OCI-LY7 (cell line): ENCODE measurements around the gene ZDHHC14. TPM values are rescaled to one million over a fixed set of nuclear protein-coding genes. Genes with fewer than 3 reads are reported as not detected.

ENCODE experiments used
- BruUV-seq: library from RNA; stranded (reverse); fragments of 400-500 nt; replicated peaks from 2 replicates; lab custom pipeline; 2021; lab: Mats Ljungman, UMichigan
- CTCF ChIA-PET: fragments of 300-600 bp; sonication (Branson Sonifier 250); formaldehyde crosslinking; loops from one replicate; lab custom pipeline; 2022; ENCODE audit warnings: antibody characterized with exemption; ENCODE audit not compliant: unreplicated experiment; lab: Charles Lee
- POLR2A ChIA-PET: fragments of 300-600 bp; sonication (Branson Sonifier 250); formaldehyde crosslinking; loops from one replicate; lab custom pipeline; 2022; ENCODE audit warnings: antibody characterized with exemption; lab: Charles Lee
- DNase-seq: peaks from one replicate; pipeline ENCODE4 v3.0.0-alpha.2; 2015; ENCODE audit warnings: low spot score
- H2AFZ ChIP-seq: fragments of 200-600 bp; sonication (generic), shearing (Covaris generic); 2 replicates; pipeline ENCODE4 v1.6.1; 2014; ENCODE audit warnings: mild to moderate bottlenecking, antibody characterized with exemption, low read length, moderate library complexity
- H3K27ac ChIP-seq: fragments of 200-600 bp; sonication (generic); 2 replicates; pipeline ENCODE4 v1.5.1; 2014; ENCODE audit warnings: mixed run types, low read depth, mild to moderate bottlenecking, moderate library complexity, low read length, inconsistent platforms; ENCODE audit not compliant: poor library complexity, severe bottlenecking
- H3K36me3 ChIP-seq: fragments of 200-600 bp; sonication (generic); 2 replicates; pipeline ENCODE4 v1.6.1; 2014; ENCODE audit warnings: mild to moderate bottlenecking, antibody characterized with exemption, low read length, moderate library complexity, mixed read lengths; ENCODE audit not compliant: insufficient read depth
- H3K4me1 ChIP-seq: fragments of 200-600 bp; sonication (generic); 2 replicates; pipeline ENCODE4 v1.5.1; 2014; ENCODE audit warnings: mild to moderate bottlenecking, low read length; ENCODE audit not compliant: insufficient read depth, poor library complexity, severe bottlenecking
- H3K4me2 ChIP-seq: fragments of 200-600 bp; sonication (generic); 2 replicates; pipeline ENCODE4 v1.6.1; 2014; ENCODE audit warnings: mild to moderate bottlenecking, low read length
- H3K4me3 ChIP-seq: fragments of 200-600 bp; sonication (generic); 2 replicates; pipeline ENCODE4 v1.5.1; 2014; ENCODE audit warnings: mild to moderate bottlenecking, low read depth, low read length; ENCODE audit not compliant: poor library complexity, severe bottlenecking
- H3K79me2 ChIP-seq: fragments of 200-600 bp; sonication (generic); 2 replicates; pipeline ENCODE4 v1.6.1; 2016; ENCODE audit warnings: low read depth, mild to moderate bottlenecking, low read length, moderate library complexity, mixed read lengths; ENCODE audit not compliant: insufficient read depth
- H3K9me2 ChIP-seq: fragments of 200-600 bp; sonication (generic); 2 replicates; pipeline ENCODE4 v1.6.1; 2016; ENCODE audit warnings: mild to moderate bottlenecking, low read length, mixed read lengths; ENCODE audit not compliant: insufficient read depth
- H3K9me3 ChIP-seq: fragments of 200-600 bp; sonication (generic); 2 replicates; pipeline ENCODE4 v1.6.1; 2014; ENCODE audit warnings: mild to moderate bottlenecking, mixed run types, low read length, mixed read lengths
- H4K20me1 ChIP-seq: fragments of 200-600 bp; sonication (generic); 2 replicates; pipeline ENCODE4 v1.6.1; 2014; ENCODE audit warnings: mild to moderate bottlenecking, antibody characterized with exemption, low read length, moderate library complexity, mixed read lengths; ENCODE audit not compliant: insufficient read depth
- EZH2phosphoT487 ChIP-seq: fragments of 200-600 bp; sonication (generic); IDR thresholded peaks from 2 replicates; pipeline ENCODE4 v1.6.1; 2018; ENCODE audit warnings: low read depth, borderline replicate concordance, mild to moderate bottlenecking, mixed run types, antibody characterized with exemption, low read length, moderate library complexity, mixed read lengths
- intact Hi-C: fragments of 100-400 bp; cut with micrococcal nuclease; formaldehyde crosslinking; loops from one replicate; pipeline ENCODE4 v1.10.0; 2022; ENCODE audit not compliant: unreplicated experiment
- total RNA-seq, 2 experiments: library from RNA; depleted of rRNA in 1 of 2; stranded (reverse); fragments of >200 nt in 1 of 2; shearing (Covaris generic) in 1 of 2; gene quantifications; 2 replicates each; pipeline ENCODE4 v1.2.3, GENCODE V29; 2014 to 2022
- TF ChIP-seq, protein P1 (sequence below): fragments of 200-600 bp; sonication (generic); conservative IDR thresholded peaks from 2 replicates; pipeline ENCODE4 v1.5.1; 2014; ENCODE audit warnings: mild to moderate bottlenecking, antibody characterized with exemption, low read length, moderate library complexity, mixed read lengths

ZDHHC14 gene
- total RNA-seq, 2 experiments from 2014 or later: 0.69 to 3.0 TPM

DNA sequence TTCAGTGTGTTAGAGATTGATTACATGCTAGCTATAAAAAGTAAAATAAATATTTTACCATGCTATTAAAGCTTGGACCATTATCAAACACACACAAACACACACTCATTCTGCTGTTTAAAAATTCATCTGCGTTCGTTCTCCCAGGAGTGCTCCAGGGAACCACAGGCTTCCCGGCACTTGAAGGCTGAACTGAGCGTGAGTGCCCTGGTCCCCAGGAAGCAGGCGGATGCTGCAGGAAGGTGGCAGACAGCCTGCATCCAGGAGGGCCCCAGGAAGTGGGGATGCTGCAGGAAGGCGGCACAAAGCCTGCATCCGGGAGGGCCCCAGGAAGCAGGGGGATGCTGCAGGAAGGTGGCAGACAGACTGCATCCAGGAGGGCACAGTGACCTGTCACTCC is 294.8 kb downstream of the ZDHHC14 start:
- Histone ChIP-seq H4K20me1 (no peaks in the 10 kb centered on the region), H3K9me2 (no peaks in the 10 kb centered on the region), H3K9me3 (no peaks in the 10 kb centered on the region), H3K79me2 (no peaks in the 10 kb centered on the region), H3K27ac (no peak overlapping the region), H3K4me2 (no peak overlapping the region), H3K36me3 (no peaks in the 10 kb centered on the region), H3K4me3 (no peak overlapping the region), H2AFZ (no peak overlapping the region), H3K4me1 (no peaks in the 10 kb centered on the region)
- intact Hi-C loops: no loop called here
- TF ChIP-seq, protein P1, sequence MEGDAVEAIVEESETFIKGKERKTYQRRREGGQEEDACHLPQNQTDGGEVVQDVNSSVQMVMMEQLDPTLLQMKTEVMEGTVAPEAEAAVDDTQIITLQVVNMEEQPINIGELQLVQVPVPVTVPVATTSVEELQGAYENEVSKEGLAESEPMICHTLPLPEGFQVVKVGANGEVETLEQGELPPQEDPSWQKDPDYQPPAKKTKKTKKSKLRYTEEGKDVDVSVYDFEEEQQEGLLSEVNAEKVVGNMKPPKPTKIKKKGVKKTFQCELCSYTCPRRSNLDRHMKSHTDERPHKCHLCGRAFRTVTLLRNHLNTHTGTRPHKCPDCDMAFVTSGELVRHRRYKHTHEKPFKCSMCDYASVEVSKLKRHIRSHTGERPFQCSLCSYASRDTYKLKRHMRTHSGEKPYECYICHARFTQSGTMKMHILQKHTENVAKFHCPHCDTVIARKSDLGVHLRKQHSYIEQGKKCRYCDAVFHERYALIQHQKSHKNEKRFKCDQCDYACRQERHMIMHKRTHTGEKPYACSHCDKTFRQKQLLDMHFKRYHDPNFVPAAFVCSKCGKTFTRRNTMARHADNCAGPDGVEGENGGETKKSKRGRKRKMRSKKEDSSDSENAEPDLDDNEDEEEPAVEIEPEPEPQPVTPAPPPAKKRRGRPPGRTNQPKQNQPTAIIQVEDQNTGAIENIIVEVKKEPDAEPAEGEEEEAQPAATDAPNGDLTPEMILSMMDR: no peak
- TF ChIP-seq EZH2phosphoT487: no peak
- BruUV-seq: no TSS peak
- ChIA-PET POLR2A (no interaction called here), CTCF (no interaction called here)
- no peak for DNase-seq

DNA sequence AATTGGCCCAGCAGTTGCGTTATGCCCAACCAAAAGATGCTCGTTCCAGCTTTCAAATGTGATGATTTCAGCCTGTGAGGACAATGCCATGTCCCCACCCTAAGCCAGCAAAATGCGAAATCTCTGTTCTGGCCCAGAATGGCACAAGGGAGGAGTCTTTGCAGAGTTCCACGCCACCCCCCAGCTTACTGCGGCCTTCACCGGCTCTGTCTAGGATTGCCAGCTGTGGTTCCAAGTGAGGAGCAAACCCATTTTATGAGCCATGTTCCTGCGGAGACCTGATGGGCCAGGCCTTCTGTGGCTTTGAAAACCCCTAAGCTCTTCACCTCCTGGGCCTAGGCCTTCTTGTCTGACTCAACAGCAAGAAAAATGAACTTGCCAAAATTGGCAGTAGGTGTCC is 295.3 kb downstream of the ZDHHC14 start:
- no peaks in the 10 kb centered on the region for H3K79me2 ChIP-seq
- no peak for DNase-seq
- no peak overlapping the region for H3K27ac ChIP-seq
- no peaks in the 10 kb centered on the region for H3K9me2 ChIP-seq
- BruUV-seq: no TSS peak
- H3K9me3 ChIP-seq: no peaks in the 10 kb centered on the region
- H3K4me1 ChIP-seq: no peaks in the 10 kb centered on the region
- H3K36me3 ChIP-seq: no peaks in the 10 kb centered on the region
- ChIA-PET POLR2A (no interaction called here), CTCF (no interaction called here)
- H3K4me3 ChIP-seq: no peak overlapping the region
- intact Hi-C loops: no loop called here
- H4K20me1 ChIP-seq: no peaks in the 10 kb centered on the region
- no peak overlapping the region for H3K4me2 ChIP-seq
- TF ChIP-seq EZH2phosphoT487: no peak
- TF ChIP-seq, protein P1: no peak
- H2AFZ ChIP-seq: no peak overlapping the region

DNA sequence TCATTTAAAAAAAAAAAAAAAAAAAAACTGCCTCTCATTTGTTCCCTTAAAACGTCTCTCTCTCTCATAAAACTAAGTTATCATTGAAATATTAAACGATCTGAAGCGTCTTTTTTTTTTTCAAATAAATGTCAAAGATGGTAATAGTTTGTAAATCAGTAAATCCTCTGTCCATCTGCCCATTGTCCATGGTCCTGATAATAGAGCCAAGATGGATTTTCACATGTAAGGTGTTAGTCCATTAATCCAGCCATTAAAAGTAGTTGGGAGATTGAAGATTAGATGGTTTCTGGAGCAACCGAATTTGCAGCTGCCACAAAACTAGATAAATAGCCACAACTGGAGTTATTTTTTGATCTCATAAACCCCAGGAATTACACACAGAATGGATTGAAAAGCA is 296.2 kb downstream of the ZDHHC14 start:
- no peak overlapping the region for H3K4me3 ChIP-seq
- no TSS peak for BruUV-seq
- no peaks in the 10 kb centered on the region for H3K79me2 ChIP-seq
- no peaks in the 10 kb centered on the region for H3K9me2 ChIP-seq
- POLR2A ChIA-PET: interaction anchor here (0.5 to 1.1 kb wide), 2 partner anchors 358 to 1276 kb away, joined by 4 read pairs; no protein-coding TSS in a partner anchor
- no peak for DNase-seq
- CTCF ChIA-PET: no interaction called here
- H3K4me2 ChIP-seq: no peak overlapping the region
- no peaks in the 10 kb centered on the region for H3K9me3 ChIP-seq
- no peak overlapping the region for H2AFZ ChIP-seq
- intact Hi-C loops: no loop called here
- no peak overlapping the region for H3K27ac ChIP-seq
- no peaks in the 10 kb centered on the region for H3K4me1 ChIP-seq
- no peak for TF ChIP-seq EZH2phosphoT487
- TF ChIP-seq, protein P1: no peak
- H4K20me1 ChIP-seq: no peaks in the 10 kb centered on the region
- no peaks in the 10 kb centered on the region for H3K36me3 ChIP-seq
